ENCODE results near the gene TBXA2R. TPM values are rescaled to one million over a fixed set of nuclear protein-coding genes. Genes with fewer than 3 reads are reported as not detected.

The TBXA2R gene
- total RNA-seq, 1 donor, result 1.4 TPM

GRCh38 chr19:3556423-3556977 is 50.2 kb downstream of the TBXA2R start:
- H3K27me3 ChIP-seq (ENCODE audit: insufficient read depth, low read length), result no peaks in the 10 kb centered on the region
- H4K20me1 ChIP-seq (ENCODE audit: insufficient read depth, low read length), result peaks cover 19% of the 10 kb centered on the region
- no peaks in the 10 kb centered on the region for H3K9me3 ChIP-seq (ENCODE audit: low read depth, low read length)
- H2AFZ ChIP-seq (ENCODE audit: low read length), result peak overlapping the region; percentile 62
- H3K36me3 ChIP-seq (ENCODE audit: insufficient read depth, low read length), result no peaks in the 10 kb centered on the region
- no peak for TF ChIP-seq CTCF (IDR thresholded peaks at IDR 0.05; ENCODE audit: extremely low read depth, low read depth, low read length)
- peak overlapping the region; percentile 95 for H3K4me3 ChIP-seq (ENCODE audit: insufficient read depth, low read length)
- H3K4me2 ChIP-seq (ENCODE audit: insufficient read depth, low read length), result peak overlapping the region; percentile 95
- DNase-seq (ENCODE audit: insufficient read length, low spot score, missing footprints), result peak; percentile 84
- peaks cover 47% of the 10 kb centered on the region for H3K79me2 ChIP-seq (ENCODE audit: insufficient read depth, low read length)
- peaks cover 12% of the 10 kb centered on the region for H3K4me1 ChIP-seq (ENCODE audit: insufficient read depth, low read length)
- peak overlapping the region; percentile 57 for H3K27ac ChIP-seq (ENCODE audit: low read depth, low read length)

GRCh38 chr19:3555653-3556422 is 50.8 kb downstream of the TBXA2R start:
- H3K4me3 ChIP-seq (ENCODE audit: insufficient read depth, low read length), result peak overlapping the region; percentile 95
- H3K4me1 ChIP-seq (ENCODE audit: insufficient read depth, low read length), result peaks cover 12% of the 10 kb centered on the region
- peaks cover 49% of the 10 kb centered on the region for H3K79me2 ChIP-seq (ENCODE audit: insufficient read depth, low read length)
- H3K4me2 ChIP-seq (ENCODE audit: insufficient read depth, low read length), result peak overlapping the region; percentile 95
- H3K27me3 ChIP-seq (ENCODE audit: insufficient read depth, low read length), result no peaks in the 10 kb centered on the region
- peak; percentile 87 for DNase-seq (ENCODE audit: insufficient read length, low spot score, missing footprints)
- peaks cover 19% of the 10 kb centered on the region for H4K20me1 ChIP-seq (ENCODE audit: insufficient read depth, low read length)
- H3K36me3 ChIP-seq (ENCODE audit: insufficient read depth, low read length), result no peaks in the 10 kb centered on the region
- no peaks in the 10 kb centered on the region for H3K9me3 ChIP-seq (ENCODE audit: low read depth, low read length)
- peak overlapping the region; percentile 57 for H3K27ac ChIP-seq (ENCODE audit: low read depth, low read length)
- H2AFZ ChIP-seq (ENCODE audit: low read length), result no peak overlapping the region
- TF ChIP-seq CTCF (IDR thresholded peaks at IDR 0.05; ENCODE audit: extremely low read depth, low read depth, low read length), result no peak

GRCh38 chr19:3554254-3555083 is 52.2 kb downstream of the TBXA2R start:
- H3K4me1 ChIP-seq (ENCODE audit: insufficient read depth, low read length), result peaks cover 12% of the 10 kb centered on the region
- H3K27me3 ChIP-seq (ENCODE audit: insufficient read depth, low read length), result no peaks in the 10 kb centered on the region
- H4K20me1 ChIP-seq (ENCODE audit: insufficient read depth, low read length), result peaks cover 19% of the 10 kb centered on the region
- no peaks in the 10 kb centered on the region for H3K36me3 ChIP-seq (ENCODE audit: insufficient read depth, low read length)
- H3K79me2 ChIP-seq (ENCODE audit: insufficient read depth, low read length), result peaks cover 49% of the 10 kb centered on the region
- H3K27ac ChIP-seq (ENCODE audit: low read depth, low read length), result no peak overlapping the region
- no peak overlapping the region for H3K4me2 ChIP-seq (ENCODE audit: insufficient read depth, low read length)
- TF ChIP-seq CTCF (IDR thresholded peaks at IDR 0.05; ENCODE audit: extremely low read depth, low read depth, low read length), result no peak
- no peaks in the 10 kb centered on the region for H3K9me3 ChIP-seq (ENCODE audit: low read depth, low read length)
- peak; percentile 86 for DNase-seq (ENCODE audit: insufficient read length, low spot score, missing footprints)
- H3K4me3 ChIP-seq (ENCODE audit: insufficient read depth, low read length), result no peak overlapping the region
- H2AFZ ChIP-seq (ENCODE audit: low read length), result no peak overlapping the region

- no peak for TF ChIP-seq CTCF (IDR thresholded peaks at IDR 0.05; ENCODE audit: extremely low read depth, low read depth, low read length)
- Histone ChIP-seq H3K36me3 (ENCODE audit: insufficient read depth, low read length) (peaks cover 9% of the 10 kb centered on the region), H4K20me1 (ENCODE audit: insufficient read depth, low read length) (peaks cover 23% of the 10 kb centered on the region), H3K4me1 (ENCODE audit: insufficient read depth, low read length) (peaks cover 12% of the 10 kb centered on the region), H3K27ac (ENCODE audit: low read depth, low read length) (no peak overlapping the region), H3K9me3 (ENCODE audit: low read depth, low read length) (no peaks in the 10 kb centered on the region), H2AFZ (ENCODE audit: low read length) (no peak overlapping the region), H3K4me3 (ENCODE audit: insufficient read depth, low read length) (no peak overlapping the region), H3K27me3 (ENCODE audit: insufficient read depth, low read length) (no peaks in the 10 kb centered on the region), H3K4me2 (ENCODE audit: insufficient read depth, low read length) (no peak overlapping the region), H3K79me2 (ENCODE audit: insufficient read depth, low read length) (peaks cover 52% of the 10 kb centered on the region)
- DNase-seq (ENCODE audit: insufficient read length, low spot score, missing footprints), result no peak
These were observed 54.9 kb downstream of the TBXA2R start for GRCh38 chr19:3551792-3552095.
